ENCODE data around the gene CACNA2D2.

Gene CACNA2D2

GRCh38 chr3:50445919-50446318 is 57.5 kb downstream of the CACNA2D2 start:
- H3K4me1 Mint-ChIP-seq = peaks cover 15% of the 10 kb centered on the region
- ATAC-seq = no peak
- no peak overlapping the region for H3K27ac Mint-ChIP-seq
- H3K9me3 Mint-ChIP-seq = no peaks in the 10 kb centered on the region
- no peak overlapping the region for H3K4me3 Mint-ChIP-seq
- no peaks in the 10 kb centered on the region for H3K27me3 Mint-ChIP-seq
- H3K36me3 Mint-ChIP-seq (ENCODE audit: low read depth) = no peaks in the 10 kb centered on the region
- DNase-seq = no peak

- no peaks in the 10 kb centered on the region for H3K9me3 Mint-ChIP-seq
- no peak for ATAC-seq
Observed at GRCh38 chr3:50444782-50445181, 58.7 kb downstream of the CACNA2D2 start.

GRCh38 chr3:50444213-50444612 is 59.2 kb downstream of the CACNA2D2 start:
- Mint-ChIP-seq H3K27ac (no peak overlapping the region), H3K36me3 (ENCODE audit: low read depth) (no peaks in the 10 kb centered on the region), H3K27me3 (no peaks in the 10 kb centered on the region), H3K4me1 (peaks cover 2% of the 10 kb centered on the region), H3K9me3 (no peaks in the 10 kb centered on the region), H3K4me3 (no peak overlapping the region)
- ATAC-seq = no peak
- DNase-seq = no peak

More at GRCh38 chr3:50444782-50445181, 58.7 kb downstream of the CACNA2D2 start:
- no peaks in the 10 kb centered on the region for H3K36me3 Mint-ChIP-seq (ENCODE audit: low read depth)
- H3K27ac Mint-ChIP-seq = no peak overlapping the region
- DNase-seq = no peak
- H3K27me3 Mint-ChIP-seq = no peaks in the 10 kb centered on the region
- H3K4me1 Mint-ChIP-seq = peaks cover 7% of the 10 kb centered on the region
- H3K4me3 Mint-ChIP-seq = no peak overlapping the region

- Mint-ChIP-seq H3K36me3 (ENCODE audit: low read depth) (no peaks in the 10 kb centered on the region), H3K9me3 (no peaks in the 10 kb centered on the region), H3K27me3 (no peaks in the 10 kb centered on the region), H3K27ac (no peak overlapping the region), H3K4me1 (peaks cover 2% of the 10 kb centered on the region), H3K4me3 (no peak overlapping the region)
- DNase-seq (no peak), ATAC-seq (no peak)
Observed at GRCh38 chr3:50442945-50443579, 60.4 kb downstream of the CACNA2D2 start.

- DNase-seq (no peak), ATAC-seq (no peak)
- H3K4me1 Mint-ChIP-seq = no peaks in the 10 kb centered on the region
- no peak overlapping the region for H3K4me3 Mint-ChIP-seq
- no peak overlapping the region for H3K27ac Mint-ChIP-seq
- no peaks in the 10 kb centered on the region for H3K27me3 Mint-ChIP-seq
- H3K9me3 Mint-ChIP-seq = no peaks in the 10 kb centered on the region
- H3K36me3 Mint-ChIP-seq (ENCODE audit: low read depth) = no peaks in the 10 kb centered on the region
Observed at GRCh38 chr3:50441424-50442217, 61.8 kb downstream of the CACNA2D2 start.

GRCh38 chr3:50436114-50436674 is 67.2 kb downstream of the CACNA2D2 start:
- H3K9me3 Mint-ChIP-seq = no peaks in the 10 kb centered on the region
- DNase-seq (peak; percentile 84), ATAC-seq (peak; percentile 88)
- H3K4me3 Mint-ChIP-seq = no peak overlapping the region
- no peaks in the 10 kb centered on the region for H3K27me3 Mint-ChIP-seq
- H3K36me3 Mint-ChIP-seq (ENCODE audit: low read depth) = no peaks in the 10 kb centered on the region
- no peaks in the 10 kb centered on the region for H3K4me1 Mint-ChIP-seq
- H3K27ac Mint-ChIP-seq = no peak overlapping the region

GRCh38 chr3:50435371-50436113 is 67.9 kb downstream of the CACNA2D2 start:
- no peaks in the 10 kb centered on the region for H3K9me3 Mint-ChIP-seq
- ATAC-seq = no peak
- H3K36me3 Mint-ChIP-seq (ENCODE audit: low read depth) = no peaks in the 10 kb centered on the region
- H3K27ac Mint-ChIP-seq = no peak overlapping the region
- H3K4me1 Mint-ChIP-seq = peaks cover 2% of the 10 kb centered on the region
- no peak for DNase-seq
- no peaks in the 10 kb centered on the region for H3K27me3 Mint-ChIP-seq
- H3K4me3 Mint-ChIP-seq = no peak overlapping the region

GRCh38 chr3:50433954-50434353 is 69.5 kb downstream of the CACNA2D2 start:
- DNase-seq = no peak
- H3K4me1 Mint-ChIP-seq = peaks cover 2% of the 10 kb centered on the region
- H3K27ac Mint-ChIP-seq = no peak overlapping the region
- H3K36me3 Mint-ChIP-seq (ENCODE audit: low read depth) = no peaks in the 10 kb centered on the region
- H3K4me3 Mint-ChIP-seq = no peak overlapping the region
- ATAC-seq = no peak
- H3K9me3 Mint-ChIP-seq = no peaks in the 10 kb centered on the region
- H3K27me3 Mint-ChIP-seq = no peaks in the 10 kb centered on the region

- Mint-ChIP-seq H3K27ac (no peak overlapping the region), H3K4me1 (peaks cover 4% of the 10 kb centered on the region), H3K36me3 (ENCODE audit: low read depth) (no peaks in the 10 kb centered on the region), H3K27me3 (no peaks in the 10 kb centered on the region), H3K4me3 (no peak overlapping the region), H3K9me3 (no peaks in the 10 kb centered on the region)
- DNase-seq (no peak), ATAC-seq (no peak)
Observed at GRCh38 chr3:50430950-50431435, 72.4 kb downstream of the CACNA2D2 start.

GRCh38 chr3:50430191-50430590 is 73.2 kb downstream of the CACNA2D2 start:
- no peak overlapping the region for H3K4me3 Mint-ChIP-seq

GRCh38 chr3:50428007-50428633 is 75.3 kb downstream of the CACNA2D2 start:
- Mint-ChIP-seq H3K4me1 (peaks cover 4% of the 10 kb centered on the region), H3K27ac (no peak overlapping the region), H3K27me3 (no peaks in the 10 kb centered on the region), H3K9me3 (no peaks in the 10 kb centered on the region), H3K36me3 (ENCODE audit: low read depth) (no peaks in the 10 kb centered on the region), H3K4me3 (no peak overlapping the region)
- no peak for ATAC-seq
- no peak for DNase-seq

More at GRCh38 chr3:50430191-50430590, 73.2 kb downstream of the CACNA2D2 start:
- H3K9me3 Mint-ChIP-seq = no peaks in the 10 kb centered on the region
- no peaks in the 10 kb centered on the region for H3K27me3 Mint-ChIP-seq
- no peak for DNase-seq
- H3K27ac Mint-ChIP-seq = no peak overlapping the region
- peaks cover 4% of the 10 kb centered on the region for H3K4me1 Mint-ChIP-seq
- no peak for ATAC-seq
- no peaks in the 10 kb centered on the region for H3K36me3 Mint-ChIP-seq (ENCODE audit: low read depth)

GRCh38 chr3:50427217-50427616 is 76.2 kb downstream of the CACNA2D2 start:
- Mint-ChIP-seq H3K27me3 (no peaks in the 10 kb centered on the region), H3K4me3 (no peak overlapping the region), H3K36me3 (ENCODE audit: low read depth) (no peaks in the 10 kb centered on the region), H3K27ac (no peak overlapping the region), H3K9me3 (no peaks in the 10 kb centered on the region), H3K4me1 (peaks cover 4% of the 10 kb centered on the region)
- DNase-seq (no peak), ATAC-seq (no peak)

GRCh38 chr3:50425911-50426310 is 77.5 kb downstream of the CACNA2D2 start:
- Mint-ChIP-seq H3K27ac (no peak overlapping the region), H3K36me3 (ENCODE audit: low read depth) (no peaks in the 10 kb centered on the region), H3K27me3 (no peaks in the 10 kb centered on the region), H3K4me3 (no peak overlapping the region), H3K4me1 (peaks cover 3% of the 10 kb centered on the region), H3K9me3 (no peaks in the 10 kb centered on the region)
- DNase-seq = no peak
- no peak for ATAC-seq

GRCh38 chr3:50423543-50423942 is 79.9 kb downstream of the CACNA2D2 start:
- no peaks in the 10 kb centered on the region for H3K9me3 Mint-ChIP-seq
- no peak for DNase-seq
- no peak overlapping the region for H3K4me3 Mint-ChIP-seq
- no peak for ATAC-seq
- no peaks in the 10 kb centered on the region for H3K36me3 Mint-ChIP-seq (ENCODE audit: low read depth)
- no peak overlapping the region for H3K27ac Mint-ChIP-seq
- H3K4me1 Mint-ChIP-seq = peaks cover 2% of the 10 kb centered on the region
- no peaks in the 10 kb centered on the region for H3K27me3 Mint-ChIP-seq
